H9 (cell line): Measurements from ENCODE around the gene BRD8. TPM values are rescaled to one million over a fixed set of nuclear protein-coding genes. Genes with fewer than 3 reads are reported as not detected.

Experiments used
- DNase-seq: peaks from one replicate; pipeline ENCODE4 v3.0.0-alpha.2; 2017
- H2AFZ ChIP-seq: one replicate; pipeline ENCODE4 v1.6.1; 2013; ENCODE audit warnings: mild to moderate bottlenecking, low read length, control low read depth, moderate library complexity
- H2AK5ac ChIP-seq: 2 replicates; pipeline ENCODE4 v1.6.1; 2013; ENCODE audit warnings: low read length, control low read depth, mixed read lengths; ENCODE audit not compliant: insufficient read length
- H2BK120ac ChIP-seq: one replicate; pipeline ENCODE4 v1.6.1; 2013; ENCODE audit warnings: low read depth, mild to moderate bottlenecking, low read length, control low read depth, inconsistent platforms; ENCODE audit not compliant: poor library complexity, severe bottlenecking
- H2BK12ac ChIP-seq: 2 replicates; pipeline ENCODE4 v1.6.1; 2013; ENCODE audit warnings: low read length, control low read depth, mixed read lengths, low read depth; ENCODE audit not compliant: insufficient read length
- H2BK15ac ChIP-seq: 2 replicates; pipeline ENCODE4 v1.6.1; 2013; ENCODE audit warnings: low read depth, low read length, control low read depth
- H2BK20ac ChIP-seq: one replicate; pipeline ENCODE4 v1.6.1; 2013; ENCODE audit warnings: low read depth, mild to moderate bottlenecking, low read length, control low read depth, inconsistent platforms; ENCODE audit not compliant: poor library complexity, severe bottlenecking
- H2BK5ac ChIP-seq: 2 replicates; pipeline ENCODE4 v1.6.1; 2013; ENCODE audit warnings: low read length, control low read depth, mixed read lengths; ENCODE audit not compliant: insufficient read length
- H3K14ac ChIP-seq: 2 replicates; pipeline ENCODE4 v1.6.1; 2013; ENCODE audit warnings: low read length, control low read depth; ENCODE audit not compliant: insufficient read depth
- H3K18ac ChIP-seq: 2 replicates; pipeline ENCODE4 v1.6.1; 2013; ENCODE audit warnings: low read depth, mild to moderate bottlenecking, mixed read lengths, low read length, control low read depth; ENCODE audit not compliant: insufficient read length
- H3K23ac ChIP-seq: 2 replicates; pipeline ENCODE4 v1.6.1; 2013; ENCODE audit warnings: low read length, control low read depth, mixed read lengths, low read depth; ENCODE audit not compliant: insufficient read length
- H3K23me2 ChIP-seq: 2 replicates; pipeline ENCODE4 v1.6.1; 2013; ENCODE audit warnings: low read depth, mild to moderate bottlenecking, mixed read lengths, low read length, control low read depth; ENCODE audit not compliant: insufficient read length, poor library complexity, severe bottlenecking
- H3K27ac ChIP-seq: 2 replicates; pipeline ENCODE4 v1.5.1; 2013; ENCODE audit warnings: low read length, control low read depth, mixed read lengths, low read depth; ENCODE audit not compliant: insufficient read length
- H3K27me3 ChIP-seq: 2 replicates; pipeline ENCODE4 v1.6.1; 2013; ENCODE audit warnings: low read length, control low read depth, inconsistent platforms; ENCODE audit not compliant: insufficient read depth
- H3K4ac ChIP-seq: 2 replicates; pipeline ENCODE4 v1.6.1; 2013; ENCODE audit warnings: low read depth, mild to moderate bottlenecking, control low read depth, inconsistent platforms, low read length, moderate library complexity
- H3K4me1 ChIP-seq: 2 replicates; pipeline ENCODE4 v1.6.1; 2013; ENCODE audit warnings: low read length, control low read depth, inconsistent platforms; ENCODE audit not compliant: insufficient read depth
- H3K4me2 ChIP-seq: 2 replicates; pipeline ENCODE4 v1.6.1; 2013; ENCODE audit warnings: low read length, control low read depth, mixed read lengths; ENCODE audit not compliant: insufficient read length, insufficient read depth
- H3K56ac ChIP-seq: 2 replicates; pipeline ENCODE4 v1.6.1; 2013; ENCODE audit warnings: low read depth, mild to moderate bottlenecking, mixed read lengths, low read length, control low read depth; ENCODE audit not compliant: insufficient read length
- H3K79me1 ChIP-seq: 2 replicates; pipeline ENCODE4 v1.6.1; 2013; ENCODE audit warnings: low read depth, mild to moderate bottlenecking, moderate library complexity, low read length, control low read depth, inconsistent platforms; ENCODE audit not compliant: insufficient read depth, poor library complexity, severe bottlenecking
- H3K79me2 ChIP-seq: 2 replicates; pipeline ENCODE4 v1.6.1; 2013; ENCODE audit warnings: low read length, control low read depth, inconsistent platforms; ENCODE audit not compliant: insufficient read depth
- H3K9ac ChIP-seq: 2 replicates; pipeline ENCODE4 v1.6.1; 2013; ENCODE audit warnings: low read length, control low read depth, mixed read lengths; ENCODE audit not compliant: insufficient read length; ENCODE audit errors: extremely low read depth
- H3K9me3 ChIP-seq: one replicate; pipeline ENCODE4 v1.6.1; 2013; ENCODE audit warnings: low read depth, low read length, inconsistent platforms; ENCODE audit not compliant: control insufficient read depth
- H3T11ph ChIP-seq: one replicate; pipeline ENCODE4 v1.6.1; 2013; ENCODE audit warnings: mild to moderate bottlenecking, low read length, control low read depth, inconsistent platforms
- H4K20me1 ChIP-seq: one replicate; pipeline ENCODE4 v1.6.1; 2013; ENCODE audit not compliant: control insufficient read depth, insufficient read length, insufficient read depth
- H4K5ac ChIP-seq: 2 replicates; pipeline ENCODE4 v1.6.1; 2013; ENCODE audit warnings: low read depth, mild to moderate bottlenecking, mixed read lengths, low read length, control low read depth; ENCODE audit not compliant: insufficient read length
- H4K8ac ChIP-seq: replicated peaks from 2 replicates; pipeline ENCODE4 v1.6.1; 2013; ENCODE audit warnings: low read length, control low read depth, mixed read lengths, low read depth; ENCODE audit not compliant: insufficient read length
- H4K91ac ChIP-seq: 2 replicates; pipeline ENCODE4 v1.6.1; 2013; ENCODE audit warnings: low read depth, mild to moderate bottlenecking, moderate library complexity, mixed read lengths, low read length, control low read depth; ENCODE audit not compliant: insufficient read length
- H3K27ac Mint-ChIP-seq, 3 experiments: 2 replicates in 2 of 3; 3 replicates in 1 of 3; pipeline ENCODE4 v1.8.0; 2020 to 2021; ENCODE audit warnings: mixed read lengths in 3 of 3, mild to moderate bottlenecking in 1 of 3, moderate library complexity in 1 of 3
- H3K27me3 Mint-ChIP-seq: 2 replicates; pipeline ENCODE4 v1.8.0; 2021; ENCODE audit warnings: low read depth, mild to moderate bottlenecking, moderate library complexity, mixed read lengths
- H3K36me3 Mint-ChIP-seq, 3 experiments: 2 replicates in 2 of 3; 3 replicates in 1 of 3; pipeline ENCODE4 v1.8.0; 2020 to 2021; ENCODE audit warnings: low read depth in 3 of 3, mixed read lengths in 3 of 3; ENCODE audit not compliant: insufficient read depth in 1 of 3
- H3K4me1 Mint-ChIP-seq, 2 experiments: 2 replicates each; pipeline ENCODE4 v1.8.0; 2020; ENCODE audit warnings: mixed read lengths in 2 of 2
- H3K4me3 Mint-ChIP-seq, 2 experiments: 2 replicates in 1 of 2; 3 replicates in 1 of 2; pipeline ENCODE4 v1.8.0; 2020 to 2021; ENCODE audit warnings: mild to moderate bottlenecking in 2 of 2, mixed read lengths in 2 of 2, moderate library complexity in 1 of 2
- H3K9me3 Mint-ChIP-seq, 2 experiments: 2 replicates in 1 of 2; 3 replicates in 1 of 2; pipeline ENCODE4 v1.8.0; 2020; ENCODE audit warnings: mild to moderate bottlenecking in 2 of 2, mixed read lengths in 2 of 2, moderate library complexity in 1 of 2
- CTCF ChIP-seq: fragments of 200-600 bp; sonication (generic); conservative IDR thresholded peaks from 3 replicates; pipeline ENCODE4 v1.8.0; 2021; ENCODE audit warnings: antibody characterized with exemption, mild to moderate bottlenecking
- WGBS: extraction: QIAGEN DNeasy Blood & Tissue Kit; methylation state at CpG from one replicate; pipeline ENCODE4 v1.1.7; 2013; ENCODE audit warnings: missing lambda C conversion rate, low lambda C conversion rate, mixed read lengths; ENCODE audit not compliant: insufficient read length; ENCODE audit errors: extremely low coverage; 5-methylcytosine and 5-hydroxymethylcytosine counted together
- total RNA-seq: library from RNA; stranded (reverse); gene quantifications from 2 replicates; pipeline ENCODE4 v1.2.1, GENCODE V29; 2021

Gene BRD8
- total RNA-seq, 1 experiment from 2014 or later = 67.9 TPM

DNA sequence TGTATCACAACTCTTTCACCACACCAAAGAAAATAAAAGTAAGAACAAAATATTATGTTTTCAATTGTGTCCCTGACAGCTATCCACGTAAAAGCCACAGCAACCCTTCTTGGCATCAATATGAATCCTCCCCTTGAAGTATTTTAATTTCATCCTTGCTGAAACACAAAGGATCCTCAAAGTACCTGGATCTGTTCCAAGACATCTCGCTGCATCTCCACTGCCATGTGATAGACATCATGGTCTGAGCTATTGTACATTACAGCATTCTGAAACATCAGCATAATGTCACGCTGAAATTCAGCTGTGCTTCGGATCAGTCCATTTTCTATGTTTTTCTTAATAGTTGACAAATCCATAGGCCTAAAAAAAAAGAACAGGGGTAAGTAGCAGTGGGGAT lies 17.7 kb downstream of the BRD8 start:
- H4K20me1 ChIP-seq = no peaks in the 10 kb centered on the region
- no peak overlapping the region for H2AFZ ChIP-seq
- H3K18ac ChIP-seq = no peak overlapping the region
- no peak overlapping the region for H4K91ac ChIP-seq
- Mint-ChIP-seq H3K4me3 (no peak overlapping the region), H3K27me3 (no peaks in the 10 kb centered on the region), H3K9me3 (no peaks in the 10 kb centered on the region), H3K27ac (no peak overlapping the region), H3K36me3 (peaks cover 61 to 94% (median 94%) of the 10 kb centered on the region in 3 experiments; a peak in 6 of 7 replicates), H3K4me1 (no peaks in the 10 kb centered on the region)
- H3T11ph ChIP-seq = no peak overlapping the region
- no peak overlapping the region for H2AK5ac ChIP-seq
- H3K56ac ChIP-seq = no peak overlapping the region
- no peak overlapping the region for H3K4me2 ChIP-seq
- WGBS = no CpG with 5 or more reads among the region's 4 CpGs
- H4K8ac ChIP-seq = no peak overlapping the region
- no peak for TF ChIP-seq CTCF
- H3K79me1 ChIP-seq = no peaks in the 10 kb centered on the region
- H3K4ac ChIP-seq = no peak overlapping the region
- H2BK20ac ChIP-seq = no peak overlapping the region
- H2BK15ac ChIP-seq = no peak overlapping the region
- H3K9me3 ChIP-seq = no peaks in the 10 kb centered on the region
- no peaks in the 10 kb centered on the region for H3K4me1 ChIP-seq
- no peak overlapping the region for H4K5ac ChIP-seq
- no peaks in the 10 kb centered on the region for H3K27me3 ChIP-seq
- no peak overlapping the region for H2BK12ac ChIP-seq
- no peak overlapping the region for H3K14ac ChIP-seq
- no peaks in the 10 kb centered on the region for H3K79me2 ChIP-seq
- no peak overlapping the region for H3K27ac ChIP-seq
- no peak overlapping the region for H3K9ac ChIP-seq
- H2BK120ac ChIP-seq = no peak overlapping the region
- H2BK5ac ChIP-seq = no peak overlapping the region
- no peaks in the 10 kb centered on the region for H3K23me2 ChIP-seq
- DNase-seq = no peak
- no peak overlapping the region for H3K23ac ChIP-seq
